ENCODE results near the gene INVS. TPM values are rescaled to one million over a fixed set of nuclear protein-coding genes. Genes with fewer than 3 reads are reported as not detected.

Gene INVS
- total and polyA plus RNA-seq, 4 donors, result 4.1 to 33.3 (median 13.1) TPM

DNA sequence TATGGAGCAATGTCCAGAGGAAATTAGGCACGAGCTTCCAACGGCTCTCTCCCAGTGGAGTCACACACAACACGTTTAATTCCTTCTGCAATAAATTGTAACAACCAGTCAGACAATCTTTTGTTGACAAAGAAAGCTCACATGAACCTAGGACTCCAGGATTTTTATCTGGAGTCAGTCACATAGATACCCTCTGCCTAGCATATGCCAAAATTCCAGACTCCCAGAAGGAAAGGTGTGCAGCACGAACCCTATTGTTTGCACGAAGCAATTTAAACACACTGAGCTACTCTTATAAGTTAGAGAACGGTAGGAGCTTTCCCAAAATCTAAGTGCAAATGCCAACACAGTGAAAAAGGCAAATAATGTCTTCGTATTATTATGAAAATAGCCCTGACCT is 186.6 kb downstream of the INVS start:
- H3K4me1 ChIP-seq (ENCODE audit: control insufficient read depth in 1 of 2, insufficient read depth in 2 of 2, low read length in 2 of 2), result no peaks in the 10 kb centered on the region
- H3K9me3 ChIP-seq (ENCODE audit: control insufficient read depth, low read length), result peaks cover 3% of the 10 kb centered on the region
- no peak overlapping the region for H3K27ac ChIP-seq (ENCODE audit: low read depth in 1 of 2, low read length in 2 of 2)
- H3K27me3 ChIP-seq (ENCODE audit: control insufficient read depth in 1 of 2, insufficient read depth in 2 of 2, low read length in 1 of 2), result no peaks in the 10 kb centered on the region
- WGBS, 2 donors, result 98% methylated on average over 7 of the region's 7 CpGs
- DNase-seq (no peak), ATAC-seq (ENCODE audit: low FRiP score) (no peak)
- H3K4me3 ChIP-seq (ENCODE audit: low read length in 2 of 2), result no peak overlapping the region
- H3K36me3 ChIP-seq (ENCODE audit: control insufficient read depth in 1 of 2, insufficient read depth in 2 of 2, low read length in 1 of 2), result peaks cover 6 to 13% of the 10 kb centered on the region in 2 donors
- intact Hi-C loops (cut with DNase I), result no loop called here

DNA sequence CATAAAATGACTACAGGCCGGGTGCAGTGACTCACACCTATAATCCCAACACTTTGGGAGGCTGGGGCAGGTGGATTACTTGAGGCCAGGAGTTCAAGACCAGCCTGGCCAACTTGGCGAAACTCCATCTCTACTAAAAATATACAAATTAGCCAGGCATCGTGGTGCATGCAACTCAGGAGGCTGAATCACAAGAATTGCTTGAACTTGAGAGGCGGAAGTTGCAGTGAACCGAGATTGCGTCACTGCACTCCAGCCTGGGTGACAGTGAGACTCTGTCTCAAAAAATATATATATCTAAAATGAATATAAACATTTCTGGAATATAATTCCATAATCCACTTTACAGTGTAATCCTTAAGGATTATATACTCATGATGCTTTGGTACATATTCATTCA is 187.2 kb downstream of the INVS start:
- ATAC-seq (ENCODE audit: low FRiP score) (no peak), DNase-seq (no peak)
- Histone ChIP-seq H3K27ac (ENCODE audit: low read depth in 1 of 2, low read length in 2 of 2) (no peak overlapping the region), H3K36me3 (ENCODE audit: control insufficient read depth in 1 of 2, insufficient read depth in 2 of 2, low read length in 1 of 2) (peaks cover 6 to 13% of the 10 kb centered on the region in 2 donors), H3K9me3 (ENCODE audit: control insufficient read depth, low read length) (peaks cover 3% of the 10 kb centered on the region), H3K4me1 (ENCODE audit: control insufficient read depth in 1 of 2, insufficient read depth in 2 of 2, low read length in 2 of 2) (no peaks in the 10 kb centered on the region), H3K27me3 (ENCODE audit: control insufficient read depth in 1 of 2, insufficient read depth in 2 of 2, low read length in 1 of 2) (no peaks in the 10 kb centered on the region), H3K4me3 (ENCODE audit: low read length in 2 of 2) (no peak overlapping the region)
- 92 to 93% methylated on average over 6 of the region's 6 CpGs for WGBS, 2 donors
- intact Hi-C loops (cut with DNase I), result no loop called here

DNA sequence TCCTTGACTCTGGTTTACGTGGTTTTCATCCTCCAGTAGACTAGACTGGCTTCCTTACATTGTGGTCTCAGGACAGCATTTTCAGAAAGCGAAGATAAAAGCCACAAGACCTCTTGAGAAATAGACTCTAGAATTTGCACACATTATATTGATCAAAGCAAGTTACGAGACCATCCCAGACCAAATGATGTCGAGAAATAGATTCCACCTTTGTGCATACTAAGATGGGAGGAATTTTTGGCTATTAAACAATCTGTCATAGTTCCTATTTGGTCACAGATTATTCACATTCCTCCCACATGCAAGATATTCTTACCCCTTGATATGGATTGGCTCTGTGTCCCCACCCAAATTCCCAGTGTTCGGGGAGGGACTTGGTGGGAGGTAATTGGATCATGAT is 188.1 kb downstream of the INVS start:
- no peak for DNase-seq
- 96 to 98% methylated on average over 5 of the region's 5 CpGs for WGBS, 2 donors
- intact Hi-C loops (cut with DNase I), result no loop called here
- H3K27ac ChIP-seq (ENCODE audit: low read depth in 1 of 2, low read length in 2 of 2), result no peak overlapping the region
- H3K4me3 ChIP-seq (ENCODE audit: low read length in 2 of 2), result no peak overlapping the region
- peaks cover 6 to 13% of the 10 kb centered on the region in 2 donors for H3K36me3 ChIP-seq (ENCODE audit: control insufficient read depth in 1 of 2, insufficient read depth in 2 of 2, low read length in 1 of 2)
- no peaks in the 10 kb centered on the region for H3K27me3 ChIP-seq (ENCODE audit: control insufficient read depth in 1 of 2, insufficient read depth in 2 of 2, low read length in 1 of 2)
- no peaks in the 10 kb centered on the region for H3K4me1 ChIP-seq (ENCODE audit: control insufficient read depth in 1 of 2, insufficient read depth in 2 of 2, low read length in 2 of 2)
- peaks cover 3% of the 10 kb centered on the region for H3K9me3 ChIP-seq (ENCODE audit: control insufficient read depth, low read length)
- ATAC-seq (ENCODE audit: low FRiP score), result no peak

DNA sequence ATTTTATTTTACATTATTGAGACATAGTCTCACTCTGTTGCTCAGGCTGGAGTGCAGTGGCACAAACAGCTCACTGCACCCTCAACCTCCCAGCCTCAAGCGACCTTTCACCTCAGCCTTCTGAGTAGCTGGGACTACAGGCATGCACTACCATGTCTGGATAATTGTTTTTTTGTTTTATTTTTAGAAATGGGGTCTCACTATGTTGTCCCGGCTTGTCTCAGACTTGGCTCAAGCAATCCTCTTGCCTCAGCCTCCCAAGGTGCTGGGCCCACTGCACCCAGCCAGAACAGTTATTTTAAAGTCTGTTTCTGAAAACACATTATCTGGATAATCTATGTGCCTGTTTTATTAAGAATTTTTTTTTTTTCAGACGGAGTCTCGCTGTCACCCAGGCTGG is 191.7 kb downstream of the INVS start:
- Histone ChIP-seq H3K36me3 (ENCODE audit: control insufficient read depth in 1 of 2, insufficient read depth in 2 of 2, low read length in 1 of 2) (peaks cover 6 to 9% of the 10 kb centered on the region in 2 donors), H3K27ac (ENCODE audit: low read depth in 1 of 2, low read length in 2 of 2) (no peak overlapping the region), H3K9me3 (ENCODE audit: control insufficient read depth, low read length) (peaks cover 3% of the 10 kb centered on the region), H3K27me3 (ENCODE audit: control insufficient read depth in 1 of 2, insufficient read depth in 2 of 2, low read length in 1 of 2) (no peaks in the 10 kb centered on the region), H3K4me3 (ENCODE audit: low read length in 2 of 2) (no peak overlapping the region), H3K4me1 (ENCODE audit: control insufficient read depth in 1 of 2, insufficient read depth in 2 of 2, low read length in 2 of 2) (no peaks in the 10 kb centered on the region)
- ATAC-seq (ENCODE audit: low FRiP score) (no peak), DNase-seq (no peak)
- intact Hi-C loops (cut with DNase I), result no loop called here
- WGBS, 2 donors, result 92 to 93% methylated on average over 4 of the region's 4 CpGs

DNA sequence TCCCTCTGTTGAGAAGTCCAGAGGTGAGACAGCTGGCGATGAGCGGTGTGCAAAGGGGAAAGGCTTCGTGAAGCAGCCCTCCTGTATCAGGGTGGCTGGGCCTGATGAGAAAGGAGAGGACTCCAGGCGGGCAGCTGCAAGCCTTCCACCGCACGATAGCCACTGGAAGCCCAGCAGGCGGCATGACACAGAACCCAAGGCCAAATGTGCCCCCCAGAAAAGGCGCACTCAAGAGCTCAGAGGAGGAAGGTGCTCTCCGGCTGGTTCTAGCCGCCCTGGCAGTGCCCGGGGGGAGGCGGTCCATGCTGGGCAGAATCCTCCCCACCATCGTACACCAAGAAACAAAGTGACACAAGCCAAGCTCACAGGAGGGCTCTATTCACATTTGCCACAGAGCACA is 193.4 kb downstream of the INVS start:
- no peaks in the 10 kb centered on the region for H3K4me1 ChIP-seq (ENCODE audit: control insufficient read depth in 1 of 2, insufficient read depth in 2 of 2, low read length in 2 of 2)
- peaks cover 5 to 14% of the 10 kb centered on the region in 2 donors for H3K36me3 ChIP-seq (ENCODE audit: control insufficient read depth in 1 of 2, insufficient read depth in 2 of 2, low read length in 1 of 2)
- 96 to 97% methylated on average over 13 of the region's 13 CpGs for WGBS, 2 donors
- H3K27ac ChIP-seq (ENCODE audit: low read depth in 1 of 2, low read length in 2 of 2), result no peak overlapping the region
- DNase-seq, result no peak
- H3K9me3 ChIP-seq (ENCODE audit: control insufficient read depth, low read length), result peaks cover 3% of the 10 kb centered on the region
- ATAC-seq (ENCODE audit: low FRiP score), result no peak
- H3K27me3 ChIP-seq (ENCODE audit: control insufficient read depth in 1 of 2, insufficient read depth in 2 of 2, low read length in 1 of 2), result no peaks in the 10 kb centered on the region
- intact Hi-C loops (cut with DNase I), result no loop called here
- no peak overlapping the region for H3K4me3 ChIP-seq (ENCODE audit: low read length in 2 of 2)

DNA sequence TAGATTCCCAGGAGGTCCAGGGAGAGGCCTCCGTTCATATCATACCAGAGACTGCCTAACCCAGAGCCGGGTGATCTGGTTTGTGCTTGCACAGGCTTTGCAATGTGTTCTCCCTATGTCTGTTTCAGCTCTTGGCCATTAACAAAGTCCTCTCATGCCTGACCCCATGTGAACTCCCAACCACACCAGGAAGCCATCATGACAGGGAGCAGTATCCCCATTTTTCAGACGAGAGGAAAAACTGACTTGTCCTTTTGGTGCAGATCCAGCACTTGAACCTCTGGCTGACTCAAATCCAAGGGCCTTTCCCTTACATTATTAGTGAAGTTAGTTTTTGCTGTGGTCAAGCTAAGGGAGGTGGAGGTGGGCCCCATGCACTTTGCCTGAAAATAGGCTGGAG is 195.3 kb downstream of the INVS start:
- no peak for DNase-seq
- WGBS, 2 donors, result 70% methylated on average over 3 of the region's 3 CpGs
- Histone ChIP-seq H3K36me3 (ENCODE audit: control insufficient read depth in 1 of 2, insufficient read depth in 2 of 2, low read length in 1 of 2) (peaks cover 0 to 21% of the 10 kb centered on the region in 2 donors), H3K4me3 (ENCODE audit: low read length in 2 of 2) (no peak overlapping the region), H3K9me3 (ENCODE audit: control insufficient read depth, low read length) (no peaks in the 10 kb centered on the region), H3K27ac (ENCODE audit: low read depth in 1 of 2, low read length in 2 of 2) (no peak overlapping the region), H3K27me3 (ENCODE audit: control insufficient read depth in 1 of 2, insufficient read depth in 2 of 2, low read length in 1 of 2) (no peaks in the 10 kb centered on the region), H3K4me1 (ENCODE audit: control insufficient read depth in 1 of 2, insufficient read depth in 2 of 2, low read length in 2 of 2) (no peaks in the 10 kb centered on the region)
- intact Hi-C loops (cut with DNase I), result no loop called here
- no peak for ATAC-seq (ENCODE audit: low FRiP score)

DNA sequence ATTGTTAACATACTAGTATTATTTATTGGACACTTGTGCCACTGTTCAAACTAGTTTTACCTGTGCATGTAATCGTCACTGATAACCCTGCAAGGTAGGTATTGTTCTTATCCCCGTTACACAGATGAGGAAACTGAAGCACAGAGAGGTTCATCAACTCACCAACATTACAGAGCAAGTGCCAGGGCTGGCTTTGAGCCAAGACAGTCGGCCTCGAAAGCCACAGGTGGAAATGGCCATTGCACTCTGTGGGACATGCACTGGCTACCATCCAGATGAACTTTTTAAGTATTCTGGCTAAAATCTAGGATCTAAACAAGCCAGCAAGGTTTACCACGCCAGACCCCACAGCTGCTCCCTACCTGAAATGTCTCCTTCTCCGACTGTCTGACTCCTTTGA is 195.8 kb downstream of the INVS start:
- DNase-seq (no peak), ATAC-seq (ENCODE audit: low FRiP score) (no peak)
- no peak overlapping the region for H3K27ac ChIP-seq (ENCODE audit: low read depth in 1 of 2, low read length in 2 of 2)
- peaks cover 0 to 21% of the 10 kb centered on the region in 2 donors for H3K36me3 ChIP-seq (ENCODE audit: control insufficient read depth in 1 of 2, insufficient read depth in 2 of 2, low read length in 1 of 2)
- H3K4me3 ChIP-seq (ENCODE audit: low read length in 2 of 2), result no peak overlapping the region
- H3K9me3 ChIP-seq (ENCODE audit: control insufficient read depth, low read length), result no peaks in the 10 kb centered on the region
- WGBS, 2 donors, result 85 to 88% methylated on average over 6 of the region's 6 CpGs
- intact Hi-C loops (cut with DNase I), result no loop called here
- no peaks in the 10 kb centered on the region for H3K4me1 ChIP-seq (ENCODE audit: control insufficient read depth in 1 of 2, insufficient read depth in 2 of 2, low read length in 2 of 2)
- no peaks in the 10 kb centered on the region for H3K27me3 ChIP-seq (ENCODE audit: control insufficient read depth in 1 of 2, insufficient read depth in 2 of 2, low read length in 1 of 2)

DNA sequence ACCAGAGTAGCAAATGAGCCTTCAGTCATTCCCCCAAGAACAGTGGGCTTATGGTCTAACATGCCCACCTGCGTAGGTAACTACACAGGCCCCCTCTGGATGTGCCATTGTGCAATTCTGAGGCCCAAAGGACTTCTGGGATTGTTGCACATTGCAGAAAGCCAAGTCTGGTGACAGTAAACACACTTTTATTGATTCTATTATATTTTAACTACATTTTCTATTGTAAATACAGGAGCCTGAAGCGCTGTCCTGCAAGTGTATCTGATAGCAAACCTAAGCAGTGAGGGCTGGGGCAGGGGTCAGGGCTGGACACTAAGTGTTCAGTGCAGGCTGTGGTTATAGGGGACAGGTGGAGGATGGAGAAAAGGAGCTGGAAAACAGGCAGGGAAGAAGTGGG is 196.2 kb downstream of the INVS start:
- Histone ChIP-seq H3K36me3 (ENCODE audit: control insufficient read depth in 1 of 2, insufficient read depth in 2 of 2, low read length in 1 of 2) (peaks cover 0 to 21% of the 10 kb centered on the region in 2 donors), H3K27me3 (ENCODE audit: control insufficient read depth in 1 of 2, insufficient read depth in 2 of 2, low read length in 1 of 2) (no peaks in the 10 kb centered on the region), H3K4me3 (ENCODE audit: low read length in 2 of 2) (no peak overlapping the region), H3K27ac (ENCODE audit: low read depth in 1 of 2, low read length in 2 of 2) (no peak overlapping the region), H3K4me1 (ENCODE audit: control insufficient read depth in 1 of 2, insufficient read depth in 2 of 2, low read length in 2 of 2) (no peaks in the 10 kb centered on the region), H3K9me3 (ENCODE audit: control insufficient read depth, low read length) (no peaks in the 10 kb centered on the region)
- no peak for DNase-seq
- ATAC-seq (ENCODE audit: low FRiP score), result no peak
- 95 to 99% methylated on average over 2 of the region's 2 CpGs for WGBS, 2 donors
- intact Hi-C loops (cut with DNase I), result no loop called here

DNA sequence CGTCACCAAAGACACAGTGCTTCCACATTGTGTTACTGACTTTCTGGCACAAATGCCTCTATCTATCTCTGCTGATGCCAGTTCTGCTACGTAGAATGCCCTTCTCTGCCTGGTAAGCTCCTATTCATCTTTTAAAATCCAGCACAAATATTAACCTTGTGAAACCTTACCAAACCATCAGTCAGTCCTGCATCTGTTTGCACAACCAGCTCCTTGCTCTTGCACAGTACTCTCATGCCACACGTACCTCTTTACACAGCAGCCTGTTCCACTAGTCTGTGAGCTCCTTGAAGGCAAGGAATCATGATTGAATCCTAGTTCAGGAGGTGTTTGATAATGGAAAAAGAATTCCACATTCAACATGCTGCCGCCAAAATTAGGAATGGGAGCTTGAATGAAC is 197.4 kb downstream of the INVS start:
- DNase-seq (no peak), ATAC-seq (ENCODE audit: low FRiP score) (no peak)
- H3K36me3 ChIP-seq (ENCODE audit: control insufficient read depth in 1 of 2, insufficient read depth in 2 of 2, low read length in 1 of 2), result peaks cover 0 to 25% of the 10 kb centered on the region in 2 donors
- 82 to 88% methylated on average over 4 of the region's 4 CpGs for WGBS, 2 donors
- H3K27me3 ChIP-seq (ENCODE audit: control insufficient read depth in 1 of 2, insufficient read depth in 2 of 2, low read length in 1 of 2), result no peaks in the 10 kb centered on the region
- H3K4me3 ChIP-seq (ENCODE audit: low read length in 2 of 2), result no peak overlapping the region
- intact Hi-C loops (cut with DNase I), result no loop called here
- no peaks in the 10 kb centered on the region for H3K4me1 ChIP-seq (ENCODE audit: control insufficient read depth in 1 of 2, insufficient read depth in 2 of 2, low read length in 2 of 2)
- H3K9me3 ChIP-seq (ENCODE audit: control insufficient read depth, low read length), result no peaks in the 10 kb centered on the region
- H3K27ac ChIP-seq (ENCODE audit: low read depth in 1 of 2, low read length in 2 of 2), result no peak overlapping the region

All from aorta (tissue), 5 donors.